KMS-11 (cell line): Measurements from ENCODE around the gene CYBA.
A peak's percentile ranks its signal among the peaks of the same experiment; 100 is the strongest.
"Not testable (repeated sequence)": the region's sequence is repeated elsewhere in the genome, so short reads cannot be mapped to it uniquely, and the experiment has no call there.

ENCODE experiments used
- H2AFZ ChIP-seq: fragments of 200-600 bp; sonication (generic); 2 replicates; pipeline ENCODE4 v1.6.1; 2016; ENCODE audit warnings: antibody characterized with exemption, mixed run types, low read depth
- H3K27ac ChIP-seq: fragments of 200-600 bp; sonication (generic); 2 replicates; pipeline ENCODE4 v1.6.1; 2016; ENCODE audit warnings: mild to moderate bottlenecking, mixed run types
- H3K27me3 ChIP-seq: fragments of 200-600 bp; sonication (generic); 2 replicates; pipeline ENCODE4 v1.6.1; 2017; ENCODE audit warnings: mild to moderate bottlenecking, low read depth, mixed run types, moderate library complexity; ENCODE audit not compliant: insufficient read depth
- H3K36me3 ChIP-seq: fragments of 200-600 bp; sonication (generic); 2 replicates; pipeline ENCODE4 v1.6.1; 2017; ENCODE audit warnings: mild to moderate bottlenecking, mixed run types; ENCODE audit not compliant: insufficient read depth
- H3K4me1 ChIP-seq: fragments of 200-600 bp; sonication (generic); 2 replicates; pipeline ENCODE4 v1.6.1; 2016; ENCODE audit warnings: mild to moderate bottlenecking, low read depth, mixed run types; ENCODE audit not compliant: poor library complexity, severe bottlenecking
- H3K4me2 ChIP-seq: fragments of 200-600 bp; sonication (generic); 2 replicates; pipeline ENCODE4 v1.7.0; 2016; ENCODE audit warnings: mild to moderate bottlenecking, mixed run types
- H3K4me3 ChIP-seq: fragments of 200-600 bp; sonication (generic); IDR thresholded peaks from 2 replicates; pipeline ENCODE4 v1.6.1; 2017; ENCODE audit warnings: low read depth, low read length, mixed read lengths; ENCODE audit not compliant: insufficient read depth
- H3K79me2 ChIP-seq: fragments of 200-600 bp; sonication (generic); 2 replicates; pipeline ENCODE4 v1.6.1; 2016; ENCODE audit warnings: low read depth, mixed run types; ENCODE audit not compliant: insufficient read depth
- H3K9ac ChIP-seq: fragments of 200-600 bp; sonication (generic); 2 replicates; pipeline ENCODE4 v1.6.1; 2016; ENCODE audit warnings: mild to moderate bottlenecking, mixed run types
- H4K20me1 ChIP-seq: fragments of 200-600 bp; sonication (generic); 2 replicates; pipeline ENCODE4 v1.6.1; 2016; ENCODE audit warnings: mild to moderate bottlenecking, mixed run types; ENCODE audit not compliant: insufficient read depth
- CTCF ChIP-seq: fragments of 200-600 bp; sonication (generic); conservative IDR thresholded peaks from 2 replicates; pipeline ENCODE4 v1.6.1; 2017; ENCODE audit warnings: low read depth, mild to moderate bottlenecking, antibody characterized with exemption, low read length, moderate library complexity, mixed read lengths

Gene CYBA

GRCh38 chr16:88613911-88614817 is 36.7 kb downstream of the CYBA start:
- no peak overlapping the region for H3K9ac ChIP-seq
- H3K4me2 ChIP-seq: no peak overlapping the region
- H3K36me3 ChIP-seq: no peaks in the 10 kb centered on the region

GRCh38 chr16:88613293-88613692 is 37.6 kb downstream of the CYBA start:
- no peak for TF ChIP-seq CTCF
- Histone ChIP-seq H3K36me3 (no peaks in the 10 kb centered on the region), H3K4me1 (no peaks in the 10 kb centered on the region), H3K27me3 (no peaks in the 10 kb centered on the region), H3K4me3 (no peak overlapping the region), H2AFZ (no peak overlapping the region), H3K4me2 (no peak overlapping the region), H3K79me2 (peaks cover 4% of the 10 kb centered on the region; the same call in 1 of the 2 replicates), H3K9ac (no peak overlapping the region), H3K27ac (no peak overlapping the region), H4K20me1 (0 out of 2 replicates have a peak, but pooled peaks cover 4% of the 10 kb centered on the region)

More at GRCh38 chr16:88613911-88614817, 36.7 kb downstream of the CYBA start:
- 0 out of 2 replicates have a peak, but pooled peaks cover 4% of the 10 kb centered on the region for H4K20me1 ChIP-seq
- peaks cover 4% of the 10 kb centered on the region; the same call in 1 of the 2 replicates for H3K79me2 ChIP-seq
- no peaks in the 10 kb centered on the region for H3K27me3 ChIP-seq
- H3K4me3 ChIP-seq: no peak overlapping the region
- no peak overlapping the region for H3K27ac ChIP-seq
- H2AFZ ChIP-seq: no peak overlapping the region
- peaks cover 3% of the 10 kb centered on the region for H3K4me1 ChIP-seq
- TF ChIP-seq CTCF: no peak

- no peaks in the 10 kb centered on the region for H3K36me3 ChIP-seq
- no peak for TF ChIP-seq CTCF
- no peak overlapping the region for H3K27ac ChIP-seq
- H3K79me2 ChIP-seq: no peaks in the 10 kb centered on the region
- H3K4me3 ChIP-seq: no peak overlapping the region
- H3K4me1 ChIP-seq: no peaks in the 10 kb centered on the region
- no peak overlapping the region for H2AFZ ChIP-seq
- no peak overlapping the region for H3K4me2 ChIP-seq
- H3K27me3 ChIP-seq: no peaks in the 10 kb centered on the region
- 0 out of 2 replicates have a peak, but pooled peaks cover 4% of the 10 kb centered on the region for H4K20me1 ChIP-seq
- no peak overlapping the region for H3K9ac ChIP-seq
Observed at GRCh38 chr16:88610909-88611812, 39.7 kb downstream of the CYBA start.

- no peak overlapping the region for H3K4me2 ChIP-seq
- 0 out of 2 replicates have a peak, but pooled peaks cover 4% of the 10 kb centered on the region for H4K20me1 ChIP-seq
- no peak overlapping the region for H3K9ac ChIP-seq
- H3K4me3 ChIP-seq: no peak overlapping the region
- H3K27ac ChIP-seq: no peak overlapping the region
- peak; percentile 36; the same call in 1 of the 2 replicates for TF ChIP-seq CTCF
- no peaks in the 10 kb centered on the region for H3K36me3 ChIP-seq
- H3K4me1 ChIP-seq: no peaks in the 10 kb centered on the region
- H3K27me3 ChIP-seq: no peaks in the 10 kb centered on the region
- H3K79me2 ChIP-seq: no peaks in the 10 kb centered on the region
- H2AFZ ChIP-seq: no peak overlapping the region
Observed at GRCh38 chr16:88610080-88610479, 40.8 kb downstream of the CYBA start.

- H3K4me1 ChIP-seq, H3K79me2 ChIP-seq, H4K20me1 ChIP-seq, H2AFZ ChIP-seq, H3K27me3 ChIP-seq, H3K4me2 ChIP-seq, H3K27ac ChIP-seq, H3K36me3 ChIP-seq, H3K4me3 ChIP-seq, H3K9ac ChIP-seq: not testable (repeated sequence)
Observed at GRCh38 chr16:88609426-88609825, 41.4 kb downstream of the CYBA start.
